Erythroblast (primary cell): ENCODE measurements around the gene ZNF277.

Experiments
- GATA1 ChIP-seq: IDR thresholded peaks from 2 replicates; pipeline ENCODE4 v1.6.1; 2011; ENCODE audit warnings: low read depth, mild to moderate bottlenecking, control low read depth, low read length, moderate library complexity
- POLR2A ChIP-seq: IDR thresholded peaks from 2 replicates; pipeline ENCODE4 v1.6.1; 2011; ENCODE audit warnings: mild to moderate bottlenecking, low read length

DNA sequence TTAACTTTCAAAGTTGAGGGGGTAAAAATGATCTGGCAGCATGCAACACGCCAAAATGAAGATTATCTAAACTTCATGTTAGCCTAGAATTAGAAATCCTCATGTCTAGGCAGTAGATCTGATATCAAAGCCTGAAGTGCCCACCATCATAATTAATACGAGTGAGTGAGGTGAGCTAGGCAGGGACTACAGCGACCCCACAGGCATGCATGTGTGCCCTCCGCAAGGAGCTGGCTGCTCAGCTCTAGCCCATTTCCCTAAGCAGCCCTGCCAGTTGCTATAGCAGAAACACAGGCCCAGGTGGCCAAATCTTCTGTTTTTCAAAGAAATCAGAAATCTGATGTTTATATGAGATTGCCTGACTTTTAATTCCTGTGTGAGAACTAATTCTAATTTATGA, 150.6 kb downstream of the ZNF277 start:
- TF ChIP-seq POLR2A (no peak), GATA1 (no peak)
